Measurements from ENCODE around the gene CRMP1.

GRCh38 chr4:5912614-5913019, 19.7 kb upstream of the CRMP1 start:
- no peak for TF ChIP-seq EZH2 (IDR thresholded peaks at IDR 0.05; ENCODE audit: insufficient read depth, low read length)
- TF ChIP-seq, protein P1, sequence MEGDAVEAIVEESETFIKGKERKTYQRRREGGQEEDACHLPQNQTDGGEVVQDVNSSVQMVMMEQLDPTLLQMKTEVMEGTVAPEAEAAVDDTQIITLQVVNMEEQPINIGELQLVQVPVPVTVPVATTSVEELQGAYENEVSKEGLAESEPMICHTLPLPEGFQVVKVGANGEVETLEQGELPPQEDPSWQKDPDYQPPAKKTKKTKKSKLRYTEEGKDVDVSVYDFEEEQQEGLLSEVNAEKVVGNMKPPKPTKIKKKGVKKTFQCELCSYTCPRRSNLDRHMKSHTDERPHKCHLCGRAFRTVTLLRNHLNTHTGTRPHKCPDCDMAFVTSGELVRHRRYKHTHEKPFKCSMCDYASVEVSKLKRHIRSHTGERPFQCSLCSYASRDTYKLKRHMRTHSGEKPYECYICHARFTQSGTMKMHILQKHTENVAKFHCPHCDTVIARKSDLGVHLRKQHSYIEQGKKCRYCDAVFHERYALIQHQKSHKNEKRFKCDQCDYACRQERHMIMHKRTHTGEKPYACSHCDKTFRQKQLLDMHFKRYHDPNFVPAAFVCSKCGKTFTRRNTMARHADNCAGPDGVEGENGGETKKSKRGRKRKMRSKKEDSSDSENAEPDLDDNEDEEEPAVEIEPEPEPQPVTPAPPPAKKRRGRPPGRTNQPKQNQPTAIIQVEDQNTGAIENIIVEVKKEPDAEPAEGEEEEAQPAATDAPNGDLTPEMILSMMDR (IDR thresholded peaks at IDR 0.05; ENCODE audit: insufficient read depth, low read depth, low read length), result no peak
